HG03442 (cell line): ENCODE data around the gene FASN.

Source experiments
- ATAC-seq: cut with Tn5 transposase; IDR thresholded peaks from one replicate; pipeline ENCODE4 v1.9.1; 2021; ENCODE audit warnings: mild to moderate bottlenecking, moderate library complexity; ENCODE audit not compliant: unreplicated experiment

Gene FASN

GRCh38 chr17:82078433-82078832, 19.6 kb downstream of the FASN start:
- no peak for ATAC-seq

DNA sequence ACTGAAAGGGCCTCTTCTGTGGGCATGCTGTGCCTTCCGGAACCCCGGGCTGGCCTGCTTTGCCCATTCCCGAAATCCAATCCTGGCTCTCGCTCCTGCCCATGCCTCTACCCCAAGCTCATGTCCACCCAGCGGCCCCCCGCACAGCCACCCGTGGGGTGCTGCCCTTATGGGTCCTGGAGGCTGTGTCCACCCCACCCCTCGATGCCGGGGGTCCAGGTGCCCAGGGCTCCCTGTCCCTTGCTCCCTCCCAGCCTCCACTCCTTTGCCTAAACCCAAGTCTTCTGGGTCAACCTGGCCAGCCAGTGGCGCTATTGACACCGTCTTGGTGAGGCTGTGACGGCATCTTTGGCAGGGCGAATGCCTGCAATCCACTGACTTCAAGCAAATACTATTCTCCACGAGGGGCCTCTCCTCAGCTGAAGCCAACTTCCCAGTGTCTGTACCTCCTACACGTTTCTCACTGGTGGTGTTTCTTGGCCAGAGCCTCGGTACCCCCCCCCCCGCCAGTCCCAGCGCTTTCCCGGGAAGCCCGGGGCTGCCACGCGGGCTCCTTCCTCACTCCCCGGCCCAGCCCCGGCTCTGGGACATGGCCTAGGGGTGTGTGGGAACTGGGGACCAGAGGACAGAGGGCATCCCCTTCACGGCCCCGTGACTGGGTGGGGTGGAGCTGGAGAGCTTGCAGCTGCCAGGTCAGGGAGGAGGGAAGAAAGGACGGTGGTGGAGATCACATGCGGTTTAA, 20.2 kb downstream of the FASN start:
- ATAC-seq = no peak

DNA sequence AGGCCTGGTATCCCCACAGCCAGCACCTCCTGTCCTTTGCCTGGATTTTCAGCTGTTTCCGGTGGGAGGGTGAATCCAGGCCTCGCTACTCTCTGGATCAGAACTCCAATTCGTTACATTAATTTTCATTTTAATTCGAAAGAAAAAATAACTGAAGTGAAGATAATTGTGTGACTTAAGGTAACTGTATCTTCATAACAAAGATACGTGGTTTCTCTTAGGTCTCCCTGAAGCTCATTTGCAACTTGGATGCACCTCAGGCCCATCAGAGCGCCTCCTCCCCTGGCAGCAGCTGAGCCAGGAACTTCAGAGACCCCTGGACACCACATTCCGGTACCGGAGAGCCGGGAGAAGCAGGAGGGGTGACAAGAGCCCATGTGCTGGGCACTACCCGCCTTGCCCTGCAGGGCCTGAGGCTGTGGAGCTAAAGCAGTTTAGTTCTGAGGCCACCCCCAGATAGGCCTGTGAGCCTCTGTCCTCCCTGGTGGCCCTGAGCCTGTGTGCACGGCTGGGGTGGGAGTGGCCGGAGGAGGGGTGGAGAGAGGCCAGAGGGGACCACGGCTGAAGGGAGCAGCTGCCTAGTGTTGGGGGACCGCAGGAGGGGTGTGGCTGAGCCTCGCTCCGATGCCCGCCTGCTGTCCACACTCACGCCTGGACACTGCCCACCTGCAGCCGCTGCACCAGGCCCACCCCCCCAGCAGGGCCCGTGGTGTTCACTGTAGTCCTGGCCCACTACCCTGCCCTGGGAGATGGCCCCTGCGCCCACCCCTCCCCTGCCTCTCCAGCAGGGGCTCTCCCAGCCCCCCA, 21.0 kb downstream of the FASN start:
- ATAC-seq = no peak

GRCh38 chr17:82076018-82076784, 21.8 kb downstream of the FASN start:
- ATAC-seq = no peak

DNA sequence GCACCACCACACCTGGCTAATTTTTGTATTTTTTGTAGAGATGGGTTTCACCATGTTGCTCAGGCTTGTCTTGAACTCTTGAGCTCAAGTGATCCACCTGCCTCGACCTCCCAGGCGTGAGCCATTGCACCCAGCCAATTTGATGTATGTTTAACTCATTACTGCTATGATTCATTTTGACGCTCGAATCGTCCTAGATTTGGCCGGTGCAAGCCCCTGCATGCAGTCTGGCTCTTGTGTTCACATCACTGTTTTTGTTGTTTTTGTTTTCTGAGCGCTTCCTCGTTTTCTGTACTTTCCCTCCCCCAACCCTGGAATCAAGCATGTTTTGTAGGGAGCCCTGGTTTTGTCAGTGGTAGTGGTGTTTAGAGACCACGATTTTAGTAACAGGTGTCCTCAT, 24.6 kb downstream of the FASN start:
- no peak for ATAC-seq

GRCh38 chr17:82072827-82073226, 25.2 kb downstream of the FASN start:
- ATAC-seq = no peak

DNA sequence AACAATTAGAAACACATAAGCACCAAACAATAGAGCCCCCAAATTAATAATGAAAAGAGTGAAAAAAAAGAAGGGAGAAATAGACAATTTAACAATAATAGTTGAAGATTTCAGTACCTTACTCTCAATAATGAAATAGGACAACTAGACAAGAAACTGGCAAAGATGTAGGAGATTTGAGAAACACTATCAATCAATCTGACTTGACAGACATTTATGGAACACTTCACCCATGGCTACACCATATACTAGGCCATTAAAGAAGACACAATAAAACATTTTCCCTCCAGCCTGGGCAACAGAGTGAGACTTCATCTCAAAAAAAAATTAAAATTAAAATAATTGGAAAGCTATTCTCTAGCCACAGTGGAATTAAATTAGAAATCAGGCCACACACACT, 27.4 kb downstream of the FASN start:
- ATAC-seq = no peak

DNA sequence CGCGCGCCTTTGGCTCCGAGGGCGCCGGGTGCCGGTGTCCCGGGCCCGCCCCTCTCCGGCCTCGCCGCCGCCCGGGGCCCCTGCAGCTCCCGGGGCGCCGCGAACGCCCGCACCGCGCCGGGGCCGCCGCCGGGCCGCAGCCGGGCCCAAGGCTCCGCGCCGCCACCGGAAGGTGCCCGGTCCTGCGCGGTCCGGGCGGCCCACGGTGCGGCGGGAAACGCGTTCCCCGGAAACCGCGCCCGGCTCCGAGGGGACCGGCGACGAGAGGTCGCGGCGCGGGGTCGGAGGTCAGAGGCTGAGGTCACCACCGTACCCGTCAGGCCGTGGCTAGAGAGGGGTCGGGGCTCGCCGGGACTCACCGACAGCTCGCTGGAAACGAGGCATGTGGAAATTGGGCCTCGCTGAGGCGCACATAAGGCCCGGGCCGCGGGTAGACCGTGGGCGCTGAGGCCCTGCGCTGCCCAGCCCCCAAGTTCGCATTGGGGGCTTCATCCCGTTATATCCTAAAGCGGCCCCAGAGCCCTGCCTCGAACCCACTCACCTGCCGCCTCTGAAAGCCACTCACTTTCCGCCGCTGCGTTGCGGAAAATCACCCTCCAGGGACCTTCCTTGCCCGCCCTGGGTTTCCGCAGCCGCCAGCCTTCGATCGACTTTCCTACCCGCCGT, 32.3 kb downstream of the FASN start, which contains the start of gene DUS1L:
Gene DUS1L (minus strand): TSS at position 167 of the 666 bp plus-strand sequence. CDS start 745 bp downstream, outside the sequence.
- ATAC-seq = peak; percentile 68

- no peak for ATAC-seq
Observed at GRCh38 chr17:82065193-82065637, 32.8 kb downstream of the FASN start.

GRCh38 chr17:82064433-82065192, 33.4 kb downstream of the FASN start:
- ATAC-seq = no peak

GRCh38 chr17:82063424-82064415, 34.3 kb downstream of the FASN start:
- no peak for ATAC-seq

- ATAC-seq = no peak
Observed at GRCh38 chr17:82062984-82063368, 35.1 kb downstream of the FASN start.

GRCh38 chr17:82062076-82062983, 35.7 kb downstream of the FASN start:
- no peak for ATAC-seq

DNA sequence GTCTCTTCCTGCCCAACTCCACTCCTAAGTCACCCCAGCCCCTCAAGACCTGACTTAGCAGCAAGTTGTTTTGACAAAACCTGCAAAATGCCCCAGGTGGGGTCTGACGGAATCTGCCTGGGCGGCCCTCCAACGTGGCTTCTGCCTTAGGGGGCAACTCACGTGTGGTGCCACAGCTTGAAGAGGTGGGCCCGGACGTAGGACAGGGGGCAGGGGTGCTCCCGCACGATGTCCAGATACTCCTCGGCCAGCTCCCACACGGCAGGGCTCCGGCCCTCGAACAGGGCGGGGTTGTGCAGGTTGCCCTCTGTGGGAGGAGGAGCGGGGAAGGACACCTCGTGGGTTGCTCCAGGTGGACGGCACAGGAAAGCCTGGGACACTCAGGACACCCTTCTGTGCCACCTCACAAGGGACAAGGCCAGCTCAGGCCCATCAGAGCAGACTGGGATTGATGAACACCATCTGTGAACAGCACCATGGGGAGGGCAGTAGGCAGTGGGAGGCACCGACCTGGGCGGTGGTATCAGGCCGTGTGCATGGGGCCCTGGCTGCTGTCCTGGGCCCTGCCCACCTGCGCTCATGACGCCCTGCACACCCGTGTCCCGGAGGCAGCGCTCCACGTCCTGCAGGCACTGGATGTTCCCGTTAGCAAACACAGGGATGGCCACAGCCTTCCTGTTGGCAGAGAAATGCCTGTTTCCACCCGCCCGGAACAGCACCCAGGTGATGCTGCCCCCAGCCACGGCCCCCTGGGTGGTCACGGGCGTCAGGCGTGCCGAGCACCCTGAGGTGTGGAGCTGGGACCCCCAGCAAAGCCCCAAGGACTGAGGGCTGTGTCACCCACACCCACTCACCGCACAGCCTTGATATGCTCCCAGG, 36.8 kb downstream of the FASN start:
- no peak for ATAC-seq

GRCh38 chr17:82060614-82061013, 37.4 kb downstream of the FASN start:
- ATAC-seq = no peak

DNA sequence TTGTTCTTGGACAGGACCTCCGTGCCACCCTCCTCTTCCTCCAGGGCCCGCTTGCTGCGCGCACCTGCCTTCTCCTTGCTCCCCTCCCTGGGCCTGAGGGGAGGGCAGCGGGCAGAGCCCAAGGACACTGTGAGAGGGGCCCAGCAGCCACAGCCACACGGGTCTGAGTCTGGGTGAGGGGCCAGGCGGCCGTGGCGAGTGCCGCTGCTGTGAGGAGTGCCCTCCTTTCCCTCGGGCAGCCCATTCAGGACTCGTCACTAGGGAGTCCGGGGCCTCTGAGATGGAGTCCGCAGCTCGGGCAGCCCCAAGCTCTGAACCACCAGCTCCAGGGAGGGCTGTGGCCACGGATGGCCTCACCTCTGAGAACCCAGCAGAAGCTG, 38.0 kb downstream of the FASN start:
- no peak for ATAC-seq
